RWPE1 (cell line): Measurements from ENCODE around the gene HSPB2.
A peak's percentile ranks its signal among the peaks of the same experiment; 100 is the strongest.

ENCODE experiments used
- CTCF ChIA-PET: fragments of 350-600 bp; sonication (Branson Sonifier 250); formaldehyde crosslinking; extraction: SDS; loops from one replicate; lab custom pipeline; 2021; lab: Yijun Ruan, JAX
- POLR2A ChIA-PET: fragments of 400-600 bp; formaldehyde crosslinking; extraction: SDS; loops from one replicate; lab custom pipeline; 2020; ENCODE audit warnings: antibody characterized with exemption; ENCODE audit not compliant: low non-redundant PET; lab: Yijun Ruan, JAX
- DNase-seq: peaks from one replicate; pipeline ENCODE4 v3.0.0; 2012; ENCODE audit warnings: low spot score
- H3K27ac ChIP-seq: fragments of 450-650 bp; 2 replicates; pipeline ENCODE4 v1.5.1; 2017
- CTCF ChIP-seq: fragments of 450-650 bp; conservative IDR thresholded peaks from 2 replicates; pipeline ENCODE4 v1.5.1; 2017; ENCODE audit warnings: low read depth, mild to moderate bottlenecking

The HSPB2 gene

GRCh38 chr11:111913031-111913861 is 712 bp downstream of the HSPB2 start:
- ChIA-PET CTCF (interaction anchor here (0.6 to 0.9 kb wide), 2 partner anchors 16 to 33 kb away, joined by 3 to 5 read pairs; no protein-coding TSS in a partner anchor), POLR2A (no interaction called here)
- no peak for DNase-seq

GRCh38 chr11:111913997-111914396 is 1.5 kb downstream of the HSPB2 start:
- no peak for DNase-seq
- peak overlapping the region; percentile 98 for H3K27ac ChIP-seq
- TF ChIP-seq CTCF = no peak
- ChIA-PET CTCF (interaction anchor here (0.9 to 1.0 kb wide), 2 partner anchors 12 to 34 kb away, joined by 3 read pairs; no protein-coding TSS in a partner anchor), POLR2A (no interaction called here)

More at GRCh38 chr11:111913031-111913861, 712 bp downstream of the HSPB2 start:
- H3K27ac ChIP-seq = peak overlapping the region; percentile 98
- TF ChIP-seq CTCF = no peak

GRCh38 chr11:111916768-111917167 is 4.2 kb downstream of the HSPB2 start:
- DNase-seq = no peak
- ChIA-PET POLR2A (no interaction called here), CTCF (no interaction called here)
- TF ChIP-seq CTCF = no peak
- H3K27ac ChIP-seq = no peak overlapping the region

- POLR2A ChIA-PET = no interaction called here
- CTCF ChIA-PET = no interaction called here
Observed at GRCh38 chr11:111917312-111917711, 4.8 kb downstream of the HSPB2 start.

GRCh38 chr11:111917788-111918187 is 5.3 kb downstream of the HSPB2 start:
- POLR2A ChIA-PET = no interaction called here
- no peak overlapping the region for H3K27ac ChIP-seq
- DNase-seq = no peak
- TF ChIP-seq CTCF = no peak
- CTCF ChIA-PET = no interaction called here

More at GRCh38 chr11:111917312-111917711, 4.8 kb downstream of the HSPB2 start:
- TF ChIP-seq CTCF = no peak
- no peak for DNase-seq
- no peak overlapping the region for H3K27ac ChIP-seq

- DNase-seq = peak; percentile 58
- ChIA-PET POLR2A (interaction anchor here (0.7 kb wide), 1 partner anchor 8 kb away, joined by 4 read pairs; no protein-coding TSS in a partner anchor), CTCF (interaction anchor here (0.5 to 1.2 kb wide), 5 partner anchors 13 to 1671 kb away, joined by 3 to 7 read pairs (median 4); no protein-coding TSS in a partner anchor)
- peak within 1 kb of the TSS; percentile 75 for H3K27ac ChIP-seq
- no peak for TF ChIP-seq CTCF
Observed at GRCh38 chr11:111918390-111919256, 6.1 kb downstream of the HSPB2 start, which contains the start of gene C11orf52. C11orf52 (plus strand) TSS chr11:111918913; CDS start chr11:111918973, 60 bp downstream.
